HTR-8/SVneo (cell line): Measurements from ENCODE around the gene NOX5.
"Not testable (repeated sequence)": the region's sequence is repeated elsewhere in the genome, so short reads cannot be mapped to it uniquely, and the experiment has no call there.

Experiments
- DNase-seq: peaks from one replicate; pipeline ENCODE4 v3.0.0; 2011; ENCODE audit warnings: low spot score, mixed read lengths; ENCODE audit not compliant: insufficient read length
- FAIRE-seq: peaks from 2 replicates; lab custom pipeline; 2011; peaks lifted over from hg19 to GRCh38; lab: Jason Lieb, UNC

The NOX5 gene

GRCh38 chr15:69014454-69014853 is at the start of gene NOX5:
Gene NOX5, plus strand, starts transcription at chr15:69014695. Its CDS starts 41 bp downstream, at chr15:69014736.
- DNase-seq (peak; percentile 25), FAIRE-seq (no peak)

GRCh38 chr15:68966996-68967395 is 47.5 kb upstream of the NOX5 start:
- DNase-seq: no peak
- no peak for FAIRE-seq

GRCh38 chr15:68967948-68968347 is 46.5 kb upstream of the NOX5 start:
- DNase-seq (no peak), FAIRE-seq (no peak)

GRCh38 chr15:68969298-68969697 is 45.2 kb upstream of the NOX5 start:
- DNase-seq: no peak
- no peak for FAIRE-seq

- no peak for DNase-seq
- FAIRE-seq: no peak
Observed at GRCh38 chr15:68972201-68973065, 42.1 kb upstream of the NOX5 start.

GRCh38 chr15:68975651-68976160 is 38.8 kb upstream of the NOX5 start:
- FAIRE-seq, DNase-seq: not testable (repeated sequence)

- not testable (repeated sequence) for FAIRE-seq, DNase-seq
Observed at GRCh38 chr15:68977426-68977825, 37.1 kb upstream of the NOX5 start.

GRCh38 chr15:68979006-68979405 is 35.5 kb upstream of the NOX5 start:
- DNase-seq (no peak), FAIRE-seq (no peak)

GRCh38 chr15:68979816-68980215 is 34.7 kb upstream of the NOX5 start:
- FAIRE-seq: no peak
- DNase-seq: no peak

- DNase-seq: no peak
- FAIRE-seq: no peak
Observed at GRCh38 chr15:68980786-68981185, 33.7 kb upstream of the NOX5 start.

- no peak for FAIRE-seq
Observed at GRCh38 chr15:68981941-68982340, 32.6 kb upstream of the NOX5 start.

GRCh38 chr15:68982976-68983563 is 31.4 kb upstream of the NOX5 start:
- DNase-seq: no peak
- FAIRE-seq: no peak

More at GRCh38 chr15:68981941-68982340, 32.6 kb upstream of the NOX5 start:
- no peak for DNase-seq

- no peak for DNase-seq
- FAIRE-seq: no peak
Observed at GRCh38 chr15:68983961-68984481, 30.5 kb upstream of the NOX5 start.

- DNase-seq (no peak), FAIRE-seq (no peak)
Observed at GRCh38 chr15:68984586-68984985, 29.9 kb upstream of the NOX5 start.

GRCh38 chr15:68985361-68985891 is 29.1 kb upstream of the NOX5 start:
- DNase-seq (no peak), FAIRE-seq (no peak)

GRCh38 chr15:68986322-68986721 is 28.2 kb upstream of the NOX5 start:
- FAIRE-seq (no peak), DNase-seq (no peak)

- DNase-seq: no peak
- no peak for FAIRE-seq
Observed at GRCh38 chr15:68987120-68987519, 27.4 kb upstream of the NOX5 start.

- FAIRE-seq (no peak), DNase-seq (no peak)
Observed at GRCh38 chr15:68987676-68988075, 26.8 kb upstream of the NOX5 start.

- FAIRE-seq (no peak), DNase-seq (no peak)
Observed at GRCh38 chr15:68989541-68990230, 24.8 kb upstream of the NOX5 start.

GRCh38 chr15:68990231-68990991 is 24.1 kb upstream of the NOX5 start:
- FAIRE-seq: no peak
- no peak for DNase-seq
